HepG2 (cell line): Measurements from ENCODE around the gene OTUD7B. TPM values are rescaled to one million over a fixed set of nuclear protein-coding genes. Genes with fewer than 3 reads are reported as not detected.
A peak's percentile ranks its signal among the peaks of the same experiment; 100 is the strongest.

Source experiments
- ARID5B ChIP-seq: IDR thresholded peaks from 2 replicates; pipeline ENCODE4 v1.4.0; 2020; ENCODE audit warnings: mild to moderate bottlenecking, missing genetic modification reagents
- FOXO1 ChIP-seq: sonication (generic); formaldehyde crosslinking; IDR thresholded peaks from 2 replicates; pipeline ENCODE4 v1.4.0; 2020; ENCODE audit warnings: missing genetic modification reagents
- HNF1B ChIP-seq: sonication (generic); formaldehyde crosslinking; IDR thresholded peaks from 2 replicates; pipeline ENCODE4 v1.5.1; 2020; ENCODE audit warnings: mild to moderate bottlenecking, moderate library complexity, missing genetic modification reagents
- KMT2A ChIP-seq: sonication (generic); formaldehyde crosslinking; IDR thresholded peaks from 2 replicates; pipeline ENCODE4 v1.4.0; 2020; ENCODE audit warnings: missing genetic modification reagents
- MEIS1 ChIP-seq: sonication (generic); formaldehyde crosslinking; IDR thresholded peaks from 2 replicates; pipeline ENCODE4 v1.9.0; 2021; ENCODE audit warnings: mild to moderate bottlenecking, missing genetic modification reagents, moderate library complexity, borderline replicate concordance
- PBX3 ChIP-seq: sonication (generic); formaldehyde crosslinking; IDR thresholded peaks from 2 replicates; pipeline ENCODE4 v1.8.1; 2023; ENCODE audit warnings: missing genetic modification reagents, inconsistent platforms, borderline replicate concordance
- PLSCR1 ChIP-seq: sonication (generic); formaldehyde crosslinking; IDR thresholded peaks from 2 replicates; pipeline ENCODE4 v1.5.0; 2020; ENCODE audit warnings: missing genetic modification reagents, mild to moderate bottlenecking, borderline replicate concordance
- PRMT3 ChIP-seq: sonication (generic); formaldehyde crosslinking; IDR thresholded peaks from 2 replicates; pipeline ENCODE4 v1.8.1; 2022; ENCODE audit warnings: low read depth, mild to moderate bottlenecking, moderate library complexity, missing genetic modification reagents, borderline replicate concordance
- RARA ChIP-seq: IDR thresholded peaks from 2 replicates; pipeline ENCODE4 v1.6.1; 2016; ENCODE audit warnings: missing genetic modification reagents, missing compliant biosample characterization
- SIX1 ChIP-seq: sonication (generic); formaldehyde crosslinking; IDR thresholded peaks from 2 replicates; pipeline ENCODE4 v1.4.0; 2020; ENCODE audit warnings: missing genetic modification reagents, borderline replicate concordance
- THAP9 ChIP-seq: sonication (generic); formaldehyde crosslinking; IDR thresholded peaks from 2 replicates; pipeline ENCODE4; 2020; ENCODE audit warnings: missing genetic modification reagents, mild to moderate bottlenecking, borderline replicate concordance
- ZEB1 ChIP-seq: IDR thresholded peaks from 2 replicates; pipeline ENCODE4 v1.6.1; 2012; ENCODE audit warnings: mild to moderate bottlenecking, low read depth, inconsistent platforms; ENCODE audit not compliant: insufficient replicate concordance
- ZNF207 ChIP-seq: fragments of 450-650 bp; IDR thresholded peaks from 2 replicates; pipeline ENCODE4 v1.6.1; 2016; ENCODE audit warnings: antibody characterized with exemption, borderline replicate concordance
- ZNF232 ChIP-seq: sonication (generic); formaldehyde crosslinking; IDR thresholded peaks from 2 replicates; pipeline ENCODE4 v1.4.0; 2020; ENCODE audit warnings: missing genetic modification reagents, borderline replicate concordance
- ZNF335 ChIP-seq: sonication (generic); formaldehyde crosslinking; IDR thresholded peaks from 2 replicates; pipeline ENCODE4 v1.4.0; 2020; ENCODE audit warnings: missing genetic modification reagents
- ZNF431 ChIP-seq: sonication (generic); formaldehyde crosslinking; IDR thresholded peaks from 2 replicates; pipeline ENCODE4 v1.9.0; 2022; ENCODE audit warnings: missing genetic modification reagents, low read depth, mild to moderate bottlenecking, borderline replicate concordance
- ZNF546 ChIP-seq: sonication (generic); formaldehyde crosslinking; conservative IDR thresholded peaks from 2 replicates; pipeline ENCODE4 v1.8.1; 2023; ENCODE audit warnings: mild to moderate bottlenecking, missing genetic modification reagents
- ZSCAN9 ChIP-seq: IDR thresholded peaks from 2 replicates; pipeline ENCODE4 v1.6.1; 2016; ENCODE audit warnings: borderline replicate concordance
- polyA plus RNA-seq, 8 experiments: library from polyadenylated mRNA; depleted of rRNA in 3 of 8; stranded (reverse) in 7 of 8; unstranded in 1 of 8; fragments of >200 nt; fragmentation: Illumina TruSeq in 4 of 8; extraction: Trizol in 4 of 8; gene quantifications; 2 replicates each; pipeline versions ENCODE4 v1.2.1 to v1.2.3, GENCODE V29; 2011 to 2016; ENCODE audit warnings: low read depth in 4 of 8, missing spikeins in 1 of 8, mixed read lengths in 1 of 8; ENCODE audit not compliant: insufficient read depth in 1 of 8
- total RNA-seq, 5 experiments: library from RNA; depleted of rRNA; stranded (reverse); fragments of >200 nt; fragmentation: Illumina TruSeq; extraction: Trizol; gene quantifications; 2 replicates each; pipeline ENCODE4 v1.2.3, GENCODE V29; 2016; ENCODE audit warnings: low read depth in 1 of 5

The OTUD7B gene
- total and polyA plus RNA-seq, 2 of the 13 experiments (the other 11 are each of a cell fraction or from before 2014, with no cell fraction given) = 5.1 to 11.2 TPM

- TF ChIP-seq PLSCR1 (CRISPR knock-in tag) (no peak), HNF1B (CRISPR knock-in tag) (peak; percentile 80; the same call in 1 of the 2 replicates), THAP9 (CRISPR knock-in tag) (peak; percentile 92), ZNF546 (CRISPR knock-in tag) (no peak), RARA (CRISPR knock-in tag) (peak; percentile 97), SIX1 (CRISPR knock-in tag) (no peak), FOXO1 (CRISPR knock-in tag) (peak; percentile 79), KMT2A (CRISPR knock-in tag) (peak; percentile 99), PBX3 (CRISPR knock-in tag) (no peak), ZSCAN9 (CRISPR knock-in tag) (peak; percentile 81; the same call in 1 of the 2 replicates), ZNF232 (CRISPR knock-in tag) (no peak; the same call in 1 of the 2 replicates), ZNF207 (no peak), ARID5B (CRISPR knock-in tag) (peak; percentile 87), MEIS1 (peak; percentile 88; the same call in 1 of the 2 replicates), ZEB1 (no peak), PRMT3 (CRISPR knock-in tag) (no peak), ZNF431 (CRISPR knock-in tag) (peak; percentile 69; the same call in 1 of the 2 replicates), ZNF335 (CRISPR knock-in tag) (0 out of 2 replicates have a peak, but pooled peaks have one; percentile 39)
Observed at GRCh38 chr1:150010393-150011115, at the start of gene OTUD7B (continued).
